NCI-H2107 treated with DMSO at 0.1 percent for 48 hours (cell line): ENCODE results near the gene TCEAL5.
"Not testable (repeated sequence)": the region's sequence is repeated elsewhere in the genome, so short reads cannot be mapped to it uniquely, and the experiment has no call there.

ENCODE experiments used
- DNase-seq: peaks from one replicate; lab custom pipeline; 2025; ENCODE audit not compliant: unreplicated experiment; lab: John Stamatoyannopoulos, UW

The TCEAL5 gene

DNA sequence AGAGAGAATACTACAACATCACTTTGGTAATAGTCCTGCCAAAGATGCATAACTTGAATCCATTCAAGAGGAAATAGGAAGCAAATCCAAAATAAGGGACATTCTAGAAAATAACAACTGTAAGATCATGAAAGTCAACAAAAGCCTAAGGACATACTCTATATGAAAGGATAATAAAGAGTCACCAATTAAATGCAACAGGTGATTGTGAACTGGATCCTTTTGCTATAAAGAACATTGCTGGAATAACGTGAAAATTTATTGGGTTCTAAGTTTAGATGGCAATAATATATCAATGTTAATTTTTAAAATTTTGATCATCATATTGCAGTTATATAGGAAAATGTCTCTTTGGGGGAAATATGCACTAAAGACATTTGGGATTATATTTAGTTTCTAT, 41.7 kb downstream of the TCEAL5 start:
- DNase-seq = no peak

DNA sequence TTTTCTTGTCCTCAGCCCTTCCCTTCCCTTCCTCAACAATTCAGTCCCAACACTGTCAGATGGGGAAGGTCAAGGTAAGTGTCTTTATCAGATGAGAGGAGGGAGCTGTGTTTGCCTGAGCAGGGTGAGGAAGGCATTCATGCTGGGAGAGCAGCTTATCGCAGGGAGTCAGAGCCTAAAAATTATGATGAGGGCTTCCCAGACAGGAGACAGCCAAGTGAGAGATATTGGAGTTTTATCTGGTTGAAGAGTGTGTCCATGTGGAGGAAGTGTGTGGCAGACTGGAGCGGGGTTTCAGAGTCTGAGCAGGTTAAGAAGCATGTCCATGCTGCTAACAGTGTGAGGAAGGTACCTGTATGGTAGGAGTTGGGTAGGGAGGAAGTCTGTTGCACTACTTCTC, 43.3 kb downstream of the TCEAL5 start:
- no peak for DNase-seq

DNA sequence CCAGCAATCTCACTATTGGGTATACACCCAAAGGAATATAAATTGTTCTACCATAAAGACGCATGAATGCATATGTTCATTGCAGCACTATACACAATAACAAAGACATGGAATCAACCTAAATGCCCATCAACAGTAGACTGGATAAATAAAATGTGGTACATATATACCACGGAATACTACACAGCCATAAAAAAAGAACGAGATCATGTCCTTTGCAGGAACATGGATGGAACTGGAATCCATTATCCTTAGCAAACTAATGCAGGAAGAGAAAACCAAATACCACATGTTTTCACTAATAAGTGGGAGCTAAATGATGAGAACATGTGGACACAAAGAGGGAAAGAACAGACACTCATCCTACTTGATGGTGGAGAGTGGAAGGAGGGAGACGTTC, 50.6 kb downstream of the TCEAL5 start:
- DNase-seq = not testable (repeated sequence)
